Posterior cingulate gyrus (tissue), 11 donors: ENCODE measurements around the gene MYL6.

ENCODE experiments used
- DNase-seq, 10 donors: peaks; one replicate each; pipeline versions ENCODE4 v3.0.0 to v3.0.0-alpha.2; 2020 to 2021; ENCODE audit warnings: mixed read lengths in 3 of 10
- intact Hi-C: fragments of 100-400 bp; cut with DNase I; formaldehyde crosslinking; loops from one replicate; pipeline ENCODE4 v1.15.1; 2023

MYL6 gene

DNA sequence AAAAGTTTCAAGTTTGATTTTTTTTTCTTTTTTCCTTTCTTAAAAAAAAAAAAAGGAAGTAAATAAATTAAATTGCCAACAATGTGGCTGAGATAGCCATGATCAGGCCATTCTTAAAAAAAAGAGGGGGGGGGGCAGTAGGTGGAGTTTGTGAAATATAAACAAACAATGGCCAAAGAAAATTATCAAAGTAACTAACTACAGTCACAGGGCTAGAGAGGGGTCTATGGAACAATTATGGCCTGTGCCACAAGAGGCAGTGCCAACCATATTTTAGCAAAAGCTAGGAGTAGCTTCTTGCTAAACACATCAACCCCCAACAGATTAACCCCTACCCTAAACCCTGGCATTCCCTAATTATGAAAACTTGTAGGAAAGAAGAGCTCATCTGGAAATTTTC lies 47.3 kb downstream of the MYL6 start:
- intact Hi-C loops: no loop called here
- DNase-seq: no peak

DNA sequence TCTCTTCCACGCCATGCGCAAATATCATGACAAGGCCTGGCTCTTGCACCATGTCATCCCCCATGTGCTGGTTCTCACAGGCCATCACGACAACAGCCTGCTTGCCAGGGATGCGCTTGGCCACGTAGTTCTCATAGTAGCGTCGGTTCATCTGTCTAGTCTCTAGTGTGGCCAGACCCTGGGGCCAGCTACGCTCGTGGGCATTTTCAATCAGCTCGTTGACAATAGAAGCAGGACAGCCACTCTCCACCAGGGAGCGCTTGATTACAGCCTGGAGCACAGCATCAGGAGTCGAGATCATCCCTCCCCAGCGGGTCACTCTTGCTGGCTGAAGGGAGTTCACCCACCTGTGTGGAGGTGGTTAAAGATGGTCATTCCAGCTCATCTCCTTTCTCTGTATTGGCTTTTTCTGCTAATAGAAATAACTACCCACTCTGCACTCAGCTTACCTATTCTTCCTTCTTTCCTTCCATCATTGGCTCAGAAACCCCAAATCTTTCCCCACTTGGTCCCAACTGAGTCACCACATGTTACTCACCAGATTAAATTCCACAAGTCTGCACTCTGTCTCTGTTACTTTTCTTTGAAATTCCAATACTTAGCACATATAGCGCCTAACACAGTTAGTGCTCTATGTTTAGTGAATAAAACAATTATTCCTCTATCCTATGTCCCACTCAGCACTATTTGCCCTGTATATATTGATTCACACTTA lies 48.5 kb downstream of the MYL6 start:
- peak in 6 of 10 donors; percentile 21 to 89 (median 32) for DNase-seq
- intact Hi-C loops: no loop called here

- intact Hi-C loops: no loop called here
- DNase-seq: no peak
These were observed 49.8 kb downstream of the MYL6 start for GRCh38 chr12:56208006-56208405.
